Activated CD4-positive, alpha-beta T cell treated with anti-CD3 and anti-CD28 coated beads, Interleukin-2, Interleukin-4, amounts not matched to agents 100 ng/mL and 50 ng/mL, durations not matched to agents 16 hours and 8 hours (primary cell): ENCODE data around the gene DDC.

ENCODE experiments used
- DNase-seq: peaks from one replicate; pipeline ENCODE4 v3.0.0-alpha.2; 2020; ENCODE audit warnings: low spot score

The DDC gene

GRCh38 chr7:50454968-50455367 lies 110.2 kb downstream of the DDC start:
- DNase-seq = no peak

GRCh38 chr7:50450590-50451032 lies 114.6 kb downstream of the DDC start:
- no peak for DNase-seq

GRCh38 chr7:50449881-50450589 lies 115.2 kb downstream of the DDC start, which contains the start of gene FIGNL1:
Gene FIGNL1 (minus strand): TSS chr7:50450350. CDS start chr7:50447287, 3,063 bp downstream.
- DNase-seq = peak; percentile 87

- no peak for DNase-seq
Measured at GRCh38 chr7:50449501-50449880, 115.7 kb downstream of the DDC start.

GRCh38 chr7:50448823-50449222 lies 116.4 kb downstream of the DDC start:
- DNase-seq = peak; percentile 62

GRCh38 chr7:50446542-50446960 lies 118.7 kb downstream of the DDC start:
- DNase-seq = peak; percentile 70

GRCh38 chr7:50436133-50436806 lies 128.9 kb downstream of the DDC start:
- no peak for DNase-seq

GRCh38 chr7:50431722-50432305 lies 133.4 kb downstream of the DDC start:
- DNase-seq = no peak

GRCh38 chr7:50431316-50431715 lies 133.9 kb downstream of the DDC start:
- no peak for DNase-seq

GRCh38 chr7:50428911-50429310 lies 136.3 kb downstream of the DDC start:
- DNase-seq = no peak

GRCh38 chr7:50427518-50427917 lies 137.7 kb downstream of the DDC start:
- DNase-seq = no peak

GRCh38 chr7:50426280-50427045 lies 138.7 kb downstream of the DDC start:
- no peak for DNase-seq

- no peak for DNase-seq
Measured at GRCh38 chr7:50425318-50425717, 139.9 kb downstream of the DDC start.

GRCh38 chr7:50423860-50424259 lies 141.3 kb downstream of the DDC start:
- DNase-seq = no peak

- no peak for DNase-seq
Measured at GRCh38 chr7:50422858-50423257, 142.3 kb downstream of the DDC start.

GRCh38 chr7:50421043-50421442 lies 144.2 kb downstream of the DDC start:
- DNase-seq = no peak

GRCh38 chr7:50418526-50419290 lies 146.5 kb downstream of the DDC start:
- no peak for DNase-seq

GRCh38 chr7:50418086-50418515 lies 147.1 kb downstream of the DDC start:
- DNase-seq = peak; percentile 87

GRCh38 chr7:50416527-50417182 lies 148.6 kb downstream of the DDC start:
- no peak for DNase-seq

GRCh38 chr7:50415844-50416364 lies 149.3 kb downstream of the DDC start:
- no peak for DNase-seq

GRCh38 chr7:50413561-50413960 lies 151.6 kb downstream of the DDC start:
- DNase-seq = no peak
